ENCODE measurements around the gene PTPRD.

DNA sequence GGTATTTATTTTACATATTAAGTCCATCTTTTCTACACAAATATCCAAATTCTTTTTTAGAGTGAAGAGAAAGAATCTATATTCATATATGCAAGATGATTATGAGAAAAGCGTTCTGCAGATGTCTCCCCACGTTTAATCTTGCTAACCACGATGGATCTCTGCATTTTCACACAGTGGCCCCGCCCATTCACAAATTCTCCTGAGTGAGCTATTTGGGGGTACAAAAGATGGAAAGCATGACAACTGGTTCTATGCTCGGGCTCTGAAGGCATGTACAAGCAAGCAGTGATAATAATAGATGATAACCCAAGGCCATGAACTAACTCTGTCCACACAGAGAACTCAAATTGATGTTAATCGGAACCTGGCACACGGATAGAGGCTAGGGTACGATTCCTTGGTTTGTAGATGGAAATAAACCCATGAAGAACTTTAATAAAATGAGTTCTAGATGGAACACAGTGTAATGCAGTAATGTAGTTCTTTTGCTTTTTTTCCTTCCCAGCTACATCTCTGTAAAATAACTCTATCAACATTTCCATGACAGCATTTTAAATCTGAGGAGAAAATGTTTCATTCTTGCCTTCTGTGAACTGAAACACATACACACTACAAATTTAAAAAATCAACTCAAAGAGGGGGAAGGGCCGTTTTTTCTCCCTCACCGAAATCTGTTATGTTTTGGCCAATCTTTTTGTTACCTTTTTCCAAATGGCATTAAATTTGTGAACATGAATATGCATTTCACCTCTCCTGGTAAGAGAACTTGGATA is 1961.5 kb downstream of the PTPRD start:
- no peak for TF ChIP-seq POLR2A (IDR thresholded peaks at IDR 0.05)
- TF ChIP-seq, protein P1, sequence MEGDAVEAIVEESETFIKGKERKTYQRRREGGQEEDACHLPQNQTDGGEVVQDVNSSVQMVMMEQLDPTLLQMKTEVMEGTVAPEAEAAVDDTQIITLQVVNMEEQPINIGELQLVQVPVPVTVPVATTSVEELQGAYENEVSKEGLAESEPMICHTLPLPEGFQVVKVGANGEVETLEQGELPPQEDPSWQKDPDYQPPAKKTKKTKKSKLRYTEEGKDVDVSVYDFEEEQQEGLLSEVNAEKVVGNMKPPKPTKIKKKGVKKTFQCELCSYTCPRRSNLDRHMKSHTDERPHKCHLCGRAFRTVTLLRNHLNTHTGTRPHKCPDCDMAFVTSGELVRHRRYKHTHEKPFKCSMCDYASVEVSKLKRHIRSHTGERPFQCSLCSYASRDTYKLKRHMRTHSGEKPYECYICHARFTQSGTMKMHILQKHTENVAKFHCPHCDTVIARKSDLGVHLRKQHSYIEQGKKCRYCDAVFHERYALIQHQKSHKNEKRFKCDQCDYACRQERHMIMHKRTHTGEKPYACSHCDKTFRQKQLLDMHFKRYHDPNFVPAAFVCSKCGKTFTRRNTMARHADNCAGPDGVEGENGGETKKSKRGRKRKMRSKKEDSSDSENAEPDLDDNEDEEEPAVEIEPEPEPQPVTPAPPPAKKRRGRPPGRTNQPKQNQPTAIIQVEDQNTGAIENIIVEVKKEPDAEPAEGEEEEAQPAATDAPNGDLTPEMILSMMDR (IDR thresholded peaks at IDR 0.05 in 8 of 11, conservative IDR thresholded peaks at IDR 0.05 in 3 of 11) = no peak
- no peak for TF ChIP-seq POLR2AphosphoS5 (IDR thresholded peaks at IDR 0.05)
